Upper lobe of right lung (tissue), 1 donor: ENCODE measurements around the gene ZBTB44. TPM values are rescaled to one million over a fixed set of nuclear protein-coding genes. Genes with fewer than 3 reads are reported as not detected.
A peak's percentile ranks its signal among the peaks of the same experiment; 100 is the strongest.

Experiments
- ATAC-seq: fragments of 200-7000 bp; cut with Tn5 transposase; one replicate; pipeline ENCODE4 v1.9.1; 2020; ENCODE audit warnings: mild to moderate bottlenecking, moderate library complexity
- DNase-seq: peaks from one replicate; pipeline ENCODE4 v3.0.0-alpha.2; 2020
- H3K27ac ChIP-seq: fragments of 200-600 bp; one replicate; pipeline ENCODE4 v1.8.0; 2022
- H3K27me3 ChIP-seq: fragments of 200-600 bp; one replicate; pipeline ENCODE4 v1.8.0; 2022; ENCODE audit warnings: mild to moderate bottlenecking
- H3K36me3 ChIP-seq: fragments of 200-600 bp; one replicate; pipeline ENCODE4 v1.8.0; 2022
- H3K4me1 ChIP-seq: fragments of 200-600 bp; one replicate; pipeline ENCODE4 v1.8.0; 2022
- H3K4me3 ChIP-seq: fragments of 200-600 bp; one replicate; pipeline ENCODE4 v1.8.0; 2022; ENCODE audit warnings: mild to moderate bottlenecking
- H3K9me3 ChIP-seq: fragments of 200-600 bp; one replicate; pipeline ENCODE4 v1.8.0; 2022
- intact Hi-C: fragments of 100-400 bp; cut with DNase I; formaldehyde crosslinking; loops from one replicate; pipeline ENCODE4 v1.11.0; 2022
- total RNA-seq: library from RNA; stranded (reverse); fragmentation: NEBNext Ultra II Directional; extraction: Animal tissue kit (Norgen Biotek cat#: 25700); gene quantifications from one replicate; pipeline ENCODE4 v1.2.1, GENCODE V29; 2021
- TF ChIP-seq, protein P1 (sequence below): fragments of 200-600 bp; IDR thresholded peaks from one replicate; pipeline ENCODE4 v1.8.0; 2022; ENCODE audit warnings: antibody characterized with exemption
- donor health status: DM: no; HTN: yes; CAD: no; lungs with severe emphysema.

Gene ZBTB44
- total RNA-seq, 1 donor from 2014 or later: 52.9 TPM

DNA sequence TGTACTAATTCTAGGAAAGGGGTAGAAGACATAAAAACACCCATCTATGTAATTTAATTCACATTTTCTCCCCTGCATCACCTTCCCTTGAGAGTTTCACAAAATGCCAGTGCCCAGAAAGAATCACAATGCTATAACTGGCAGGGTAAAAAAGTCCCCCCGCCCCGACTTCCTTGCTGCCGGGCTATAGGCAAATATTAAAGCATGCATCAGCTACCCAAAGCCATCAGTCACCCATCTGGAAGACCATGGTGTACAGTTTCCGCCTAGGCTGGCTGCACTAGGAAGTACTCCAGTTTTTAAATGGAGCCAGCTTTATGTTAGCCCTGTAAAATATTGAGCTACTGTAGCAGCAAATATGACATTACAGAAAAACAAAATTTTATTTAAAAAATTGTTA lies 87.3 kb downstream of the ZBTB44 start:
- Histone ChIP-seq H3K4me1 (peaks cover 8% of the 10 kb centered on the region), H3K27ac (no peak overlapping the region), H3K9me3 (no peaks in the 10 kb centered on the region), H3K27me3 (no peaks in the 10 kb centered on the region), H3K4me3 (no peak overlapping the region), H3K36me3 (peaks cover under 1% of the 10 kb centered on the region)
- no peak for DNase-seq
- ATAC-seq: no peak
- intact Hi-C loops: no loop called here
- TF ChIP-seq, protein P1, sequence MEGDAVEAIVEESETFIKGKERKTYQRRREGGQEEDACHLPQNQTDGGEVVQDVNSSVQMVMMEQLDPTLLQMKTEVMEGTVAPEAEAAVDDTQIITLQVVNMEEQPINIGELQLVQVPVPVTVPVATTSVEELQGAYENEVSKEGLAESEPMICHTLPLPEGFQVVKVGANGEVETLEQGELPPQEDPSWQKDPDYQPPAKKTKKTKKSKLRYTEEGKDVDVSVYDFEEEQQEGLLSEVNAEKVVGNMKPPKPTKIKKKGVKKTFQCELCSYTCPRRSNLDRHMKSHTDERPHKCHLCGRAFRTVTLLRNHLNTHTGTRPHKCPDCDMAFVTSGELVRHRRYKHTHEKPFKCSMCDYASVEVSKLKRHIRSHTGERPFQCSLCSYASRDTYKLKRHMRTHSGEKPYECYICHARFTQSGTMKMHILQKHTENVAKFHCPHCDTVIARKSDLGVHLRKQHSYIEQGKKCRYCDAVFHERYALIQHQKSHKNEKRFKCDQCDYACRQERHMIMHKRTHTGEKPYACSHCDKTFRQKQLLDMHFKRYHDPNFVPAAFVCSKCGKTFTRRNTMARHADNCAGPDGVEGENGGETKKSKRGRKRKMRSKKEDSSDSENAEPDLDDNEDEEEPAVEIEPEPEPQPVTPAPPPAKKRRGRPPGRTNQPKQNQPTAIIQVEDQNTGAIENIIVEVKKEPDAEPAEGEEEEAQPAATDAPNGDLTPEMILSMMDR: no peak

DNA sequence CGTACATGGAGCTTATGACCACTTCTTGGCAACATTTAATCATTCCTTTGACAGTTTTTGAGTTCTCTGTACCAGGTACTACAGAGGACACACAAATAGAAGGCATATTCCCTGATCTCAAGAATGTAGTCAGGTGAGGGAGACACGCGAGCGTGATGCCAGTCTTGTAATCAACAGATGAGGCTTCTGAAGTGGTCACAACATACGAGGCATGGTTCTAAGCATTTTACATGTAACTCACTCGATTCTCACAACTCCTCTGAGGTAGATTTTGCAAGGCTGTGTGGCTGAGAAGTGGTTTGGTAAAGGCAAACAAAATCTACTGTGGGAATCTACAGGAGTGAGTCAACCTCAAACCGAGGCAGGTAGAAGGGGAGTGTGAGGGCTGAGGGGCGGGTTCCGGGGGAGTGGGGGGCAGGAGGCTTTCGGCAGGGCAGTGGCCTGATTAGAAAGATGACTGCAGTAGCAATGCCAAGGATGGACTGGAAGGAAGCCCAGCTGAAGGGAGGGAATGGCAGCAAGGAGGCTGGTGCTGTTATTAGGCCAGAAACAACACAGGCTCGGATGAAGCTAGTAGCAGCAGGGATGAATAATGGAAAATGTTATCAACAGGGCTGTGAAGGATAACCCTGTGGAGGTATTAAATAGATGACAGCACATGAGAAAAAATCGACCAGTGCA lies 91.3 kb downstream of the ZBTB44 start:
- Histone ChIP-seq H3K27ac (no peak overlapping the region), H3K9me3 (no peaks in the 10 kb centered on the region), H3K4me3 (no peak overlapping the region), H3K27me3 (no peaks in the 10 kb centered on the region), H3K36me3 (no peaks in the 10 kb centered on the region), H3K4me1 (peaks cover 8% of the 10 kb centered on the region)
- TF ChIP-seq, protein P1: no peak
- intact Hi-C loops: no loop called here
- DNase-seq (peak; percentile 64), ATAC-seq (peak; percentile 81)

DNA sequence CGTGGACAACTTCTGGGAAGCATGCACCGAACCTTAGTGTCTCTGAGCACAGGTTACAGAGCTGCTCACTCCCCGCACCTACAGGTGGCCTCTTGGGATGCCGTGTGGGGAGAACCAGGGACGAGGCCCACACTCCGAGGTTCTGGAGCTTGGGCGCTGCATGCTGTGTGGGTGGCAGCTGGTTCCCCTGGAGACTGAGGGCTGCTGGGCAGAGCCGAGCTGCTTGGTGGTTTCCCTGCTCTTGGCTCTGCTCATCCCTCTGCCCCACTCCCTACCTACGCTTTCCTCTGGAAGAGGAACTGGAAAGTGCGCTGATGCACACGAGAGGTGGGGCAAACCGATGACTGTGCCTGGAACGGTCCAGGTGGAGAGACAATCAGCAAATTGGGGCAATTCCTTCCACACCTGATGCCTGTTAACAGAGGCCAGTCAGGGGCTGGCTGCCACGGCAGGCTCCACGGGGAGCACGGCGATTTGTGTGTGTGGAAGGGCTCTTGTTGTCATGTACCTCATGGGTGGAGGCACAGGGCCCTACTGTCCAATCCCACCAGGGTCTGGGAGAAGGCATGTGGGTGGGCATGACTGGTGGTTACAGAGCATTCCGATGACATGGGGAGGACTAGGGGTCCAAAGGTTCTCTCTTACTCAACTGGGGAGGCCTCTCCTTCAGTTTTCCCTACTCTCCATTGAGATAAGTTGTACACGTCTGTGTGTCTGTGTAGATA lies 94.2 kb downstream of the ZBTB44 start:
- intact Hi-C loops: no loop called here
- H3K27ac ChIP-seq: no peak overlapping the region
- H3K27me3 ChIP-seq: no peaks in the 10 kb centered on the region
- TF ChIP-seq, protein P1: no peak
- peak; percentile 62 for DNase-seq
- H3K36me3 ChIP-seq: no peaks in the 10 kb centered on the region
- peaks cover 8% of the 10 kb centered on the region for H3K4me1 ChIP-seq
- H3K9me3 ChIP-seq: no peaks in the 10 kb centered on the region
- H3K4me3 ChIP-seq: no peak overlapping the region
- peak; percentile 6 for ATAC-seq

DNA sequence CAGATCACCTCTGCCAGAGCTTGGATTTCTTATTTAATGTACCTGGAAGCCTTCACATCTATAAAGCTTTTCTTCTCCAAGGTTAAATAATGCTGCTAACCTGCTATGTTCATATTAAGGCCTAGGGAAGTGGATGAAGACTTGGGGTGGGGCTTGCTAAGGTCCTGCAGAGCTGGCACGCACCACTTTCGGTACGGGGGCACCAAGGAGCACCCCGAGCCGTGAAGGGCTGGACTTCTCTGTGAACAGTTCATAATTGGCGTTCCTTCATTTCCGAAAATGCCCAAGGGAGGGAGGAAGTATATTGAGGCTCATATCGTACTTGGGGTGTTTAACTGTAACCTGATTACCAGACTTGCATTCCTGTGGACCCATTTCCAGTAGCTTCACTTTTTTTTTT lies 95.6 kb downstream of the ZBTB44 start:
- intact Hi-C loops: loop anchor here (10.0 kb wide), 1 partner anchor 206 kb away; the partner anchor contains the start of gene ADAMTS8
- no peaks in the 10 kb centered on the region for H3K9me3 ChIP-seq
- no peak overlapping the region for H3K27ac ChIP-seq
- no peaks in the 10 kb centered on the region for H3K36me3 ChIP-seq
- no peak overlapping the region for H3K4me3 ChIP-seq
- TF ChIP-seq, protein P1: no peak
- H3K4me1 ChIP-seq: peaks cover 7% of the 10 kb centered on the region
- DNase-seq (no peak), ATAC-seq (no peak)
- H3K27me3 ChIP-seq: no peaks in the 10 kb centered on the region

DNA sequence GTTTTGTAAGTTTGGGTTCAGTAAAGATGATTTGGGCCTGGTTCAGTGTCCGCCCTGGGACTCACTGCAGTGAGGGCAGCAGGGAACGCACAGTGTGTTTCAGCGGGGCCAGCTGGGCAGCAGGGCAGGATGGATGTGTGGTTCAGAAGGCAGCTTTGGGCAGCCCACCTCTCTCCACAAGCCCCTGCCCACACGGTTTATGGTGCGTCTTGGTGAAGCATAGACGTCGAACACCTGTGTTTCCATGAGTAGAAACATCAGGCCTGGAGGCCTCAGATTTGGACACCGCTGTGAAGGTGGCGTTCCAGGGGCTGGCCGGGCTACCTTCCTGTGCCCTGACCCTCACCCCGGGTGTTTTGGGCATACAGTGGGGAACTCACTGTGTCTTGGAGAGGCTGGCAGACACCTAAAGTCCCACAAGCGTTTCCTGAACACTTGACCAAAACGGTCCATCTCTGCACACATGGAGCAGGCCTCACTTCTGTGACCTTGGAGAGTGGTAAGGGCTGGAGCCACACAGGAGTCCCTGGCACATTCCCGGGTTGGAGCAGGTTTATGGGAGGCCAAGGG lies 96.1 kb downstream of the ZBTB44 start:
- no peak for ATAC-seq
- H3K36me3 ChIP-seq: no peaks in the 10 kb centered on the region
- intact Hi-C loops: loop anchor here (10.0 kb wide), 1 partner anchor 206 kb away; the partner anchor contains the start of gene ADAMTS8

More for the DNA sequence above, 96.1 kb downstream of the ZBTB44 start:
- Histone ChIP-seq H3K4me3 (no peak overlapping the region), H3K9me3 (no peaks in the 10 kb centered on the region), H3K27me3 (no peaks in the 10 kb centered on the region), H3K27ac (no peak overlapping the region), H3K4me1 (peaks cover 1% of the 10 kb centered on the region)
- DNase-seq: peak; percentile 45
- TF ChIP-seq, protein P1: no peak
